ENCODE data around the gene ASIC3. TPM values are rescaled to one million over a fixed set of nuclear protein-coding genes. Genes with fewer than 3 reads are reported as not detected.

ASIC3 gene
- total RNA-seq (2022) (0.70 and 1.1 TPM in 2 replicates), Bru-seq, nascent RNA (percentile 20 among the genes with signal in this experiment), BruChase-seq, experiment 1, labeled RNA remaining after a 2-hour chase (percentile 15 among the genes with signal in this experiment), BruChase-seq, experiment 2, labeled RNA remaining after a 6-hour chase (percentile 26 among the genes with signal in this experiment)
- long read RNA-seq: 0 reads

- H3K36me3 ChIP-seq (ENCODE audit: control insufficient read depth, insufficient read depth, low read length): no peaks in the 10 kb centered on the region
- TF ChIP-seq CTCF (IDR thresholded peaks at IDR 0.05; ENCODE audit: insufficient read depth in 1 of 2, low read depth in 1 of 2, low read length in 1 of 2, severe bottlenecking in 1 of 2, unreplicated experiment in 1 of 2): no peak
- H3K9me3 Mint-ChIP-seq (ENCODE audit: unreplicated experiment): no peaks in the 10 kb centered on the region
- intact Hi-C loops (cut with micrococcal nuclease; ENCODE audit: unreplicated experiment): no loop called here
- peaks cover 4% of the 10 kb centered on the region for H3K27me3 Mint-ChIP-seq (ENCODE audit: insufficient read depth, unreplicated experiment)
- ChIA-PET CTCF (interaction anchor here (1.0 kb wide), 1 partner anchor 20 kb away, joined by 3 read pairs; the partner anchor contains the start of gene ABCB8), POLR2A (interaction anchor here (0.6 kb wide), 1 partner anchor 1835 kb away, joined by 4 read pairs; no protein-coding TSS in a partner anchor)
- DNase-seq: no peak
- no peaks in the 10 kb centered on the region for H3K4me1 Mint-ChIP-seq (ENCODE audit: low read depth, unreplicated experiment)
- no peaks in the 10 kb centered on the region for H3K4me1 ChIP-seq
- BruUV-seq (replicated peaks): no TSS peak
- H3K9me3 ChIP-seq: no peaks in the 10 kb centered on the region
- no peaks in the 10 kb centered on the region for H3K27me3 ChIP-seq (replicated peaks; ENCODE audit: control insufficient read depth, insufficient read depth, low read length)
- no peaks in the 10 kb centered on the region for H3K36me3 Mint-ChIP-seq (ENCODE audit: insufficient read depth, unreplicated experiment)
- H3K4me3 ChIP-seq (ENCODE audit: low read depth, low read length): no peak within 1 kb of the TSS
- H3K27ac Mint-ChIP-seq (ENCODE audit: unreplicated experiment): no peak within 1 kb of the TSS
- no peak within 1 kb of the TSS for H3K4me3 Mint-ChIP-seq (ENCODE audit: unreplicated experiment)
Observed at GRCh38 chr7:151047976-151048815, at the start of gene ASIC3. TSS of gene ASIC3 (plus strand) at chr7:151048531. CDS start at chr7:151048886, 355 bp downstream.

DNA sequence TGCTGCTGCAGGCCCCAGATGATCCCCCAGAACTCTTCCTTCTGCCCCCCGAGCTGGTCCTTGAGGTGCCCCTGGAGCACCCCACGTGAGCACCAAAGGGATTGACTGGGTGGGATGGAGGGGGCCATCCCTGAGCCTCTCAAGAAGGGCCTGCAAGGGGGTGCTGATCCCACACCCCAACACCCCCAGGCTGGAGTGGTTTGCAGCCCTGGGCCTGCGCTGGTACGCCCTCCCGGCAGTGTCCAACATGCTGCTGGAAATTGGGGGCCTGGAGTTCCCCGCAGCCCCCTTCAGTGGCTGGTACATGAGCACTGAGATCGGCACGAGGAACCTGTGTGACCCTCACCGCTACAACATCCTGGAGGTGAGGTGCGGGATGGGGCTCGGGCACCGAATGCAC, 49.3 kb upstream of the ASIC3 start:
- Mint-ChIP-seq H3K9me3 (ENCODE audit: unreplicated experiment) (no peaks in the 10 kb centered on the region), H3K27me3 (ENCODE audit: insufficient read depth, unreplicated experiment) (no peaks in the 10 kb centered on the region), H3K4me3 (ENCODE audit: unreplicated experiment) (no peak overlapping the region), H3K4me1 (ENCODE audit: low read depth, unreplicated experiment) (no peaks in the 10 kb centered on the region), H3K27ac (ENCODE audit: unreplicated experiment) (no peak overlapping the region), H3K36me3 (ENCODE audit: insufficient read depth, unreplicated experiment) (no peaks in the 10 kb centered on the region)
- intact Hi-C loops (cut with micrococcal nuclease; ENCODE audit: unreplicated experiment): no loop called here
- Histone ChIP-seq H3K27me3 (replicated peaks; ENCODE audit: control insufficient read depth, insufficient read depth, low read length) (no peaks in the 10 kb centered on the region), H3K4me3 (ENCODE audit: low read depth, low read length) (no peak overlapping the region), H3K9me3 (no peaks in the 10 kb centered on the region), H3K4me1 (no peaks in the 10 kb centered on the region), H3K36me3 (ENCODE audit: control insufficient read depth, insufficient read depth, low read length) (no peaks in the 10 kb centered on the region)
- BruUV-seq (replicated peaks): no TSS peak
- POLR2A ChIA-PET: no interaction called here
- no peak for DNase-seq
- no peak for TF ChIP-seq CTCF (IDR thresholded peaks at IDR 0.05; ENCODE audit: insufficient read depth in 1 of 2, low read depth in 1 of 2, low read length in 1 of 2, severe bottlenecking in 1 of 2, unreplicated experiment in 1 of 2)
- CTCF ChIA-PET: interaction anchor here (0.6 kb wide), 1 partner anchor 1536 kb away, joined by 3 read pairs; no protein-coding TSS in a partner anchor

- TF ChIP-seq CTCF (IDR thresholded peaks at IDR 0.05; ENCODE audit: insufficient read depth in 1 of 2, low read depth in 1 of 2, low read length in 1 of 2, severe bottlenecking in 1 of 2, unreplicated experiment in 1 of 2): no peak
- intact Hi-C loops (cut with micrococcal nuclease; ENCODE audit: unreplicated experiment): no loop called here
Observed at GRCh38 chr7:150999497-151000230, 48.7 kb upstream of the ASIC3 start.

More at GRCh38 chr7:150999497-151000230, 48.7 kb upstream of the ASIC3 start:
- no peaks in the 10 kb centered on the region for H3K27me3 ChIP-seq (replicated peaks; ENCODE audit: control insufficient read depth, insufficient read depth, low read length)
- no peaks in the 10 kb centered on the region for H3K36me3 ChIP-seq (ENCODE audit: control insufficient read depth, insufficient read depth, low read length)
- Mint-ChIP-seq H3K4me3 (ENCODE audit: unreplicated experiment) (no peak overlapping the region), H3K36me3 (ENCODE audit: insufficient read depth, unreplicated experiment) (no peaks in the 10 kb centered on the region), H3K4me1 (ENCODE audit: low read depth, unreplicated experiment) (no peaks in the 10 kb centered on the region), H3K27ac (ENCODE audit: unreplicated experiment) (no peak overlapping the region), H3K9me3 (ENCODE audit: unreplicated experiment) (no peaks in the 10 kb centered on the region), H3K27me3 (ENCODE audit: insufficient read depth, unreplicated experiment) (peaks cover 3% of the 10 kb centered on the region)
- POLR2A ChIA-PET: no interaction called here
- CTCF ChIA-PET: interaction anchor here (0.6 kb wide), 2 partner anchors 111 to 1537 kb away, joined by 3 read pairs; no protein-coding TSS in a partner anchor
- no TSS peak for BruUV-seq (replicated peaks)
- no peak for DNase-seq
- H3K4me3 ChIP-seq (ENCODE audit: low read depth, low read length): no peak overlapping the region
- no peaks in the 10 kb centered on the region for H3K9me3 ChIP-seq
- no peaks in the 10 kb centered on the region for H3K4me1 ChIP-seq

Measured in Caco-2 (cell line).